ENCODE data around the gene RXYLT1.

The RXYLT1 gene

DNA sequence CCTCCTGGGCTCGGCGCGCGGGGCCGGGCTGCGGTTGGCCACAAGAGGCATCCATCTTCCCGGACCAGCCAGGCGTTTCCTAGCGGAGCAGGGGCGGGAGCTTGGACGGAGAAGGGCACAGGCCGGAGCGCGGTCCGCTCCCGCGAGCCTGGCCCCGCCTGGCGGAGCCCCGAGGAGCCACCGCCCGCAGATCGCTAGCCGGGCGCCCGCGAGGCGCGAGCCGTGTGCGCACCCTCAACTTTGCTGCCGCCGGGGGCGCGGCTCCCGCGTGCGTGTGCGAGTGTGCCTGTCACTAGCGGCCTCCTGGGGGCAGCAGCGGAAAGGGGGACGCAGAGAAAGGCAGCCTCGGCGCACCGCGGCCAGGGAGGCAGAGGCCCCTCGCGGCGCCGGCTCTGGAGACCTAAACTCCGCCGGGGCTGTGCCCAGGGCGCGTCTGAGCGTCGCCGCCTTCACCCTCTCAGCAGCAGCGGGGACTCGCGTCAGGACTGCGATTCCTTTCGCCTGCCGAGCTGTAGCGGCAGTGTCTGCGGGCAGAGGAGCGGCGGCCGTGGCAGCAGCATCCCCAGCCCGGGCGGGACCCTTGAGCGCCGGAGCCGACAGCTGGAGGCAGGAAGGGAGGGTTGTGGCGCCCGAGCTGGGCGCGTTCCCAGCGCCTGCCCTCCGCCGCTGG lies 64.1 kb downstream of the RXYLT1 start:
- peak; percentile 98 for DNase-seq (ENCODE audit: low read depth)

GRCh38 chr12:63844391-63845341 lies 65.0 kb downstream of the RXYLT1 start, which contains the start of gene SRGAP1:
Gene SRGAP1, plus strand, starts transcription at chr12:63844700. Its CDS starts 117 bp downstream, at chr12:63844817.
- peak; percentile 78 for DNase-seq (ENCODE audit: low read depth)

DNA sequence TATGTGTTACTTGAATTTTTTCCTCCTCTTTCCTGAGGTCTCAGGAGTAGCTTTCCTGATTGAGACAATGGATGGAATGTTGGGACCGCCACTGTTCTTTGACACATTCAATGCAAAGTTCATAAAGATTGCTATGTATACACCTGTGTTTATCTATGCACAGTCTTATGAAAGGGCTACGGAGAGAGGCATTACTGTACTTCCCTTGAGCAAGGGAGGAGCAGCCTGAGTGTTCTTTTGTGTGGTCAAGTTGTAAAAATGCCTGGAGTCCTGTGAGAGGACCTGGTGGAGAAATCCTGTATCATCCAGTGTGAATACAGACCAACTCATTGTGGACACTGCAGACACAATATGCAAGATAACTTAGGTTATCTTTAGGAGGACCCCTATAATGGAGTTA lies 66.0 kb downstream of the RXYLT1 start:
- peak; percentile 70 for DNase-seq (ENCODE audit: low read depth)

DNA sequence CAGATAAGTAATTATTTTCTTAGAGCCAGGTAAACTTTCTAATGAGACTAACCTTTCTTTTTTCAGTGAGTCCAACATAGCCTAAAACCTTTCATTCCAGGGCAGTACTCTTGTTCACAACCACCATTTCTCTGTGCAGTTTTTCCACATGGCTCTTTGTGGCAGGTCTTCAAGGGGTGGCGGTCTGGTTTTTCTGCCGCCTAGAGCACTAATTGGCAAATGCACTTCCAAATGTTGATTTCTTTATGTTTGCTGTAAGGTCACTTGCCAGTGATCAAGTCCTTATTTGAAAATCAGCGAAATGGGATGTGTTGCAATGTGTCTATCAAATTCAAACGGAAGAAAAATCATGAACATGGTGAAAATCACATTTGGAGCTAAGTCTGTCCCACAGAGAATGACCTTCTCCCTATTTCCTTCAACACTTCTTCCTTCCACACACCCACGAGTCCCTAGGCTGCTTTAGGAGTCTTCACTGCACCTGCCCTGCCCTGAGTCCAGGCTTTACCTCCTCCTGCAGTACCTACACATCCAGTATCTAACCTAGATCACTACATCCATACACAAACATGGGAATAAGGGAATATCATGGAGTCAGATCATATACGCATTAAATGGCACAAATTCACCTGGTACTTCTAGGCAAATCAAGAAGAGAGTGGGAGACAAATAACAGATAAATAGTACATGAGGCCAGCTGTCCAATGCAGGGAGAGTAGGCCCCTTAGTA lies 66.7 kb downstream of the RXYLT1 start:
- DNase-seq (ENCODE audit: low read depth): no peak

DNA sequence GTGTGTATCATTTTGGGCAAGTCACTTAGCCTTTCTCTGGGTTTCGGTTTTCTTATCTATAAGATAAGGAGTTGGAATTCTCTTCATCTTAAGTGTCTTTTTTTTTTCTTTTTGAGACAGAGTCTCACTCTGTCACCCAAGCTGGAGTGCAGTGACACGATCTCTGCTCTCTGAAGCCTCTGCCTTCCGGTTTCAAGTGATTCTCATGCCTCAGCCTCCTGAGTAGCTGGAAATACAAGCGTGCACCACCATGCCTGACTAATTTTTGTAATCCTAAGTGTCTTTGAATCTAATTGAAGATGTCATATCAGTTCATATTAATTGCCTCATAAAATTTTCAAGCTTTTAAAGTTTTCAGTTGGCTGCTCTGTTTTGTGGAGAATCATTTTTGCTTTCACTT lies 68.7 kb downstream of the RXYLT1 start:
- no peak for DNase-seq (ENCODE audit: low read depth)

DNA sequence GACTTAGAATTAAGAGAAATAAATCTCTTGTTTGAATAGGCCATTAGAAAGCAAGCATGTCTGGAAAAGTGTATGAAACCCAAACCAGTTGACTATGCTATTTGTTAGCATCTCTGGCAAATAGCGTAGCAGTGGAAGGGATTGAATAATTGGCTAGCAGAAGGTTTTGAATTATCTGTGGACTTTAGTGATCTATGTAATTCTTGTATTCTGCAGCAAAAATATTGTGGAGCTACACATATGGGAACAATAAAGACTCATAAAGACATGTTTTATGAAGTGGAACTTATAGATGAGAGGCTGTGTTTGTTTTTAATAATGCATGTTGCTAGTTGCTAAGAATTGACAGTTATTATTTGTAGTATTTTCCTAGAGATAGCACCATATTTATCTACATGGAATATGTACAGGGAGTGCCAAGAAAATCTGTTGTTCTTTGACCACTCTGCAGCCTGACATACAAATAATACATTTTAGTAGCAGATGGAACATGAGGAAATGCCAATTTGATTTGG lies 69.5 kb downstream of the RXYLT1 start:
- DNase-seq (ENCODE audit: low read depth): no peak

GRCh38 chr12:63849641-63850040 lies 69.9 kb downstream of the RXYLT1 start:
- no peak for DNase-seq (ENCODE audit: low read depth)

- DNase-seq (ENCODE audit: low read depth): no peak
Observed at GRCh38 chr12:63853978-63854377, 74.3 kb downstream of the RXYLT1 start.

- no peak for DNase-seq (ENCODE audit: low read depth)
Observed at GRCh38 chr12:63855299-63855698, 75.6 kb downstream of the RXYLT1 start.

GRCh38 chr12:63857771-63858670 lies 78.3 kb downstream of the RXYLT1 start:
- peak; percentile 62 for DNase-seq (ENCODE audit: low read depth)
